Myocyte (in vitro differentiated cells): Measurements from ENCODE around the gene CIROP. TPM values are rescaled to one million over a fixed set of nuclear protein-coding genes. Genes with fewer than 3 reads are reported as not detected.
A peak's percentile ranks its signal among the peaks of the same experiment; 100 is the strongest.

ENCODE experiments used
- DNase-seq: peaks from one replicate; pipeline ENCODE4 v3.0.0-alpha.2; 2012; ENCODE audit warnings: low read depth
- total RNA-seq: library from RNA; depleted of rRNA; stranded (reverse); fragments of >200 nt; gene quantifications from 2 replicates; pipeline ENCODE4 v1.2.3, GENCODE V29; 2014

The CIROP gene
- total RNA-seq, 1 donor from 2014 or later: not detected

- no peak for DNase-seq
Observed at GRCh38 chr14:23132970-23133369, 28.2 kb upstream of the CIROP start.

DNA sequence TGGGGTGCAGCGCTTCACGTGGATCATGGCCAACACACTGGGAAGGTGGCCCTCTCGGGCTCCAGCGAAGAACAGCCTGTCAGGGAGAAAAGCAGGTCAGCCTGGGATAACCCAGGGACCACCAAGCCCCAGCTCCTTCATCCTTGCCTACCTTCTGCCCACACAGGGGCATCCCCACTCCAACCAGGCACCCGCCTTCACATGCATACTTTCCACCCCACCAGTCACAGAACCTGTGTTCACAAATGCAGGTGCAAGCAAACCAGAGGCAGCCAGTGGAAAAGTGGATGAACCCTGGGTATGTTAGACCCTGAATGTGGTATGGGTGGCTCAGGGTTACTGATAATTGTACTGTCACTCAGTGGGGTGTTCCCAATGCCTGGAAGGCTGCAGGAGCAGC, 26.7 kb upstream of the CIROP start:
- DNase-seq: no peak

GRCh38 chr14:23130871-23131270, 26.1 kb upstream of the CIROP start:
- peak; percentile 67 for DNase-seq

- DNase-seq: no peak
Observed at GRCh38 chr14:23129759-23130316, 25.0 kb upstream of the CIROP start.

DNA sequence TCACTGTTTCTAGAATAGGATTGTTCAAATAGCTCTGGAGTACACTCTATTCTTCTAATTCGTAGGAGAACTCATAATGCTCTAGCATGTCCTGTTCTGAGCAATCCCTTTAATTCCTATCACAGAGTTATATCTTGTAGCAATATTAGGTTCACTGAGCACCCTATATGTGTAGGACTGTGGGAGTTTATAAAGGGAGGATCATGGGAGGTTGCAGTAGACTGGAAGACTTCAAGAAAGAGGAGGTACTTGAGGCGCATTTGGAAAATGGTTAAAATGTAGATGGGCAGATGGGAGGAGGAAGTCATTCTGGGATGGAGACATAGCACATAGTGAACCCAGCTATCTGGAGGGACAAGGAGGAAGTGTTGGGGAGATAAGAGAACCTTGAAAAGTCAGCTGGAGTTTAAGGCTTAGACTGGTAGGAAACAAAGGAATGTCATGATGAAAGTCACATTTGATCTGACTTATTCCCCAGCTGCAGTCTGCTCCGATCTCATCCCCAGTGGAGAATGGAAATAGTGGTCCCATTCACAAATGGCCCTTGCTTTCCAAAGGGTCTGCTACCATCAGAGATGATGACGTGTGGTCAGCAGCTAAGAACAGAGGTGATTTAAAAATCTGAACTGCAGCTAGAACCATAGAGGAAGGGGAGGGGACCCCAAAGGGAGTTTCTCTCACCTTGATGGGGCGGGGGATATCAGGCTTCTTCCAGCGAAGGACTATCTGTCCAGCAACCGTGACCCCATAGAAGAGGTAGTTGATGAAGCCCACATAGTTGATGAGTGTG, 24.4 kb upstream of the CIROP start:
- no peak for DNase-seq

- peak; percentile 66 for DNase-seq
Observed at GRCh38 chr14:23127861-23128260, 23.1 kb upstream of the CIROP start.

GRCh38 chr14:23126548-23127278, 21.9 kb upstream of the CIROP start:
- DNase-seq: no peak

DNA sequence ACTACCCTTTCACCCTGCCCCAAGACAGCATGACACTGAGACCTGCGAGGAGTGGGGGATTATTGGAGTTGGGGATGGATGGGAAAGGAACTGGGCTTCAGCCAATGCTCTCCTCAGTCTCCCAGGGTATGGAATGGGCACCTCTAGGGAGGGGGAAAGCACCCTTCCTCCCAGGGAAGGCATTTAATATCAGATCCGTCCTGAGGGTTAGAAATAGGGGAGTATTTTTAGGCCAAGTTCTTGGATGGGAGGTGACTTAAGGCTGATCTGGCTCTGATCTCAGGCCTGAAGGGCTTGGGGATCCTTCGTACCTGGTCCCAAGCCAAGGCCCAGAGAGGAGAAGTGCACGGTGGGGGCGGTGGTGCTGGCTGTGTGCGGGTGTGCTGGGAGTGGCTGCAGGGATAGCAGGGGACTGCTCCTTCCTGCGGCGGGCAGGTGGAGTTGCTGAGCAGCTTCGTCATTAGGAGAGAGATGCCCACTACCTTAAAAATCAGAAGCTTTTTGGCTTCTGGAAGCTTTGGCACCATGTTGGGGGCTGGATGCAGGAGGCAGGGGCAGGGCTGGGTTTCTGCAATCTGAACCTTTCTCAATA, 21.2 kb upstream of the CIROP start:
- DNase-seq: no peak

- DNase-seq: no peak
Observed at GRCh38 chr14:23125011-23125410, 20.2 kb upstream of the CIROP start.

DNA sequence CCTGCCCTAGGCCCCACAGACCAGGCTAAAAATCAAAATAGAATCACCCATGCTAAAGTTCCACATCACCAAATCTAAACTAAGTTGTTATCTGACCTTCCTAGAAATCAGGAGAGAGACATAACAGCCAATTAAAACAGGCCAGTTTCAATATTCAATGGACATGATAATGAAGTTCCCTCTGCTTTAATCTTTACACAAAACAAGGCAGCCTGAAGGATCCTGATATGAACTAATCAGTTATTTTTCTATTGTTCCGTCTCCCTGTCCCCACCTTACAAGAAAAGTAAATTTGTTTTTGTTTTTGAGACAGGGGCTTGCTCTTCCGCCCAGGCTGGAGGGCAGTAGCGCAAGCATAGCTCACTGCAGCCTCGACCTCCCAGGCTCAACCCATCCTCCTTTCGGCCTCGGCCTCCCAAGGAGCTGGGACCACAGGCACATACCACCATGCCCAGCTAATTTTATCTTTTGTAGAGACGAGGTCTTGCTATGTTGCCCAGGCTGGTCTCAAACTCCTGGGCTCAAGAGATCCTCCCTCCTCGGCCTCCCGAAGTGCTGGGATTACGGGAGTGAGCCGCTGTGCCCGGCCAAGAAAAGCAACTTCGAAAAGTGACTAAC, 19.7 kb upstream of the CIROP start:
- no peak for DNase-seq

- DNase-seq: peak; percentile 61
Observed at GRCh38 chr14:23123419-23123818, 18.6 kb upstream of the CIROP start.

DNA sequence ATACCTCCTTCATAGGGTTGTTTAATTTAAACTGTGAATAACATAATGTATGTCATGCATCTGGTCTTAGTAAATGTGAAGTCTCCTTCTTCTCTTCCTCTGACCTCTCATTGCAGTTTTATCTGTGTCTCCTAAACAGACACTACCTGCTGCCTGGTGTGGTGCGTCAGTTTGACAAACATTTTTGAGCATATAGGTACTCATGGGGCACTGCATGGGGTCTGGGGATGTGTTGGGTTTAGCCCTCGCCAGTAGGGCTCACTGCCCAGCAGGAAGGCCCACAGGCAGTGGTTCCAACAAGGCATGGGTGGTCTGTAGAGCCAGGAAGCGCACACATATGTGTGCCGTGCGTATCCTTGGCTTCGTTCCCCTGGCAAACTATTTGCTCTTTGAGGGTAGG, 17.3 kb upstream of the CIROP start:
- DNase-seq: no peak

- no peak for DNase-seq
Observed at GRCh38 chr14:23121361-23121771, 16.6 kb upstream of the CIROP start.

GRCh38 chr14:23120541-23121251, 15.9 kb upstream of the CIROP start:
- peak; percentile 87 for DNase-seq

DNA sequence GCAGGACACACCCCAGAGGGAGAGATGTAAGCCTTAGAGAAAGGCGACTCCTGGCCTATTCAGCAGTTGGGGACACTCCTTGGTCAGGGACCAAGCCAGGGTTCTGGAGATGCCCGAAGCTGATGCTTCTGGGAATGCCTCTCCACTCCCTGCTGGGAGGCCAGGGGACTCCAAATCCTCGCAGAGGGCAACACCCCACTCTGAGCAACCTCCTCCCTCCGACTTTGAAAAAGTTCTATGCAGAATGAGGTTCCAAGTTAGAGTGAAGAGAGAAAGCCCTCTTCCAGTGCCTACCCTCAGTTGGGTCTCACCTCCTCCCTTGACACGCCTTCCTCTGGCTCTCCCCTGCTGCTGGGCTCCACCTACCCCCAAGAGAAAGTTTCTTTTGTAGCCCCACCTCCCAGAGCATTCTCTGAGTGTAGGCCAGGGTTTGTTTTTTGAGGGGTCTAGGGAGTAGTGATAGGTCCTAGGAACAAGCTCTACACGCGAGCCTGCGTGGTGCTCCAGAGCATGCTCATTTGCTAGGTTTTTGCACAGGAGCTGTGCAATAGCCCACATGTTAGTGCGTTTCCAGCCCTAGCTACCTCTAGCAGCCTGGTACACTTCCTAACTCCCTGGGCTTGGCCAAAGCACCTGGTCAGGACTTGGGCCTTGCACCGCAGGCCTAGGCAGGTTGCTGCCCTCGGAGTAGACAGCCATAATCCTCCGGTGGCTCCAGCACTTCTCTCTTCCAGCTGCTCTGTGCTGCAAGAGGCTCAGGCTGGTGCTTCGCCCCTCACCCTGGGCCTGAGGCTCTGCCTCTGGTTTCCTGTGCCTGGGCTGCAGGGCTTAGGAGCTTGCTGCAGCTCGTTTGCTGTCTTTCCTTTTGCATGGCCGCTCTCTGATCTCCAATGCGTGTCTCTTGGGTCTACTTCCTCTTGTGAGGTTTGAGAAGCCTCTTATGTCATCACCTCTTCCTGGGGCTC, 14.9 kb upstream of the CIROP start:
- no peak for DNase-seq

DNA sequence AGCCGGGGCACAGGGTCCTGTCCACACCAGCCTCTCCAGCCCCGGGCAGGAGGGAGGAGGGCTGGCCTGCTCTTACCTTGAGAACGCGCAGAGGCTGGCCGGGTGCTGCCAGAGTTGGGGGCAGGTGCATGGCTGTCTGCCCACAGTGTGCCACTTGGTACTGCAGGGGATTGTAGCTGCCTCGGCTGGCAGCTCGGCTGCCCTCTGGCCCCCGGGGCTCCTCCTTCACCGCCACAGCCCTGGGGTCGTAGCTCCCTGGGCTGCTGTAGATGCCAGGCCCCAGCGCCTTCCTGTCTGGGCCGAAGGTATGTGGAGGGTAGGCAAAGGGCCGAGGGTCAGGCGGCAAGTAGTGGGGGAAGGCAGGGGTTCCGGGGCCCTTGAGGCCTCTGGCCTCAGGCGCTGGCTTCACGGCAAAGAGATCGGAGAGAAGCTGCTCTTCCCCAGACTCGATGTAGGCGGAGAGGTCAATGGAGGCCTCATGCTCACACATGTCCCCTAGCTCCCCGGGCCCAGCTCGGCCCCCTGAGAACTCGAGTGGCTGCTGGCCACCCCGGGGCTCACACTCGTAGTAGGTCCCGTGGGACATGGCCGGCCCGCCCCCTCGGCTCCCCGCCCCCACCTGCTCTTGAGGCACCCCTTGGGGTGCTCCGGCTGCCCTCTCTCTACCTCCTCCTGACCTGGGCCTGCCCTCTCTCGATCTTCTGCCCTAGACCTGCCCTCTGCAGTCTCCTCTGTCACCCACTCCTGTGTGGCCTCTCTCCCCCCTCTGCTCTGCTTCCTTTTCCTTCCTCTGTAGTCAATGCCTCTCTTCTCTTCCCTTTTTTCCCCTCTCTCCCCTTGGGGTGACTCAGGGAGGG, 13.9 kb upstream of the CIROP start, which contains the start of gene CEBPE:
Gene CEBPE (minus strand): TSS at position 750 of the 857 bp plus-strand sequence. CDS start 164 bp downstream, at position 586.
- DNase-seq: no peak

GRCh38 chr14:23117371-23118020, 12.7 kb upstream of the CIROP start:
- no peak for DNase-seq

- no peak for DNase-seq
Observed at GRCh38 chr14:23115918-23116317, 11.1 kb upstream of the CIROP start.
